Activated T-cell treated with anti-CD3 and anti-CD28 coated beads, Interleukin-2, amount 50 U/mL, for 24 hours (primary cell): ENCODE results near the gene BARX2.

Experiments used
- DNase-seq: peaks from one replicate; pipeline ENCODE4 v3.0.0-alpha.2; 2020
- H3K27ac Mint-ChIP-seq: 2 replicates; pipeline ENCODE4 v1.8.0; 2020; ENCODE audit warnings: mild to moderate bottlenecking, mixed read lengths
- H3K27me3 Mint-ChIP-seq: 2 replicates; pipeline ENCODE4 v1.8.0; 2020; ENCODE audit warnings: mixed read lengths
- H3K36me3 Mint-ChIP-seq: 2 replicates; pipeline ENCODE4 v1.8.0; 2020; ENCODE audit warnings: low read depth, mixed read lengths
- H3K4me1 Mint-ChIP-seq: 2 replicates; pipeline ENCODE4 v1.8.0; 2020; ENCODE audit warnings: low read depth, mixed read lengths
- H3K4me3 Mint-ChIP-seq: 2 replicates; pipeline ENCODE4 v1.8.0; 2020; ENCODE audit warnings: mild to moderate bottlenecking, moderate library complexity, mixed read lengths
- H3K9me3 Mint-ChIP-seq: 2 replicates; pipeline ENCODE4 v1.8.0; 2020; ENCODE audit warnings: mixed read lengths

The BARX2 gene

GRCh38 chr11:129428557-129428956, 52.9 kb downstream of the BARX2 start:
- Mint-ChIP-seq H3K27ac (no peak overlapping the region), H3K4me3 (no peak overlapping the region), H3K36me3 (no peaks in the 10 kb centered on the region), H3K9me3 (peaks cover 5% of the 10 kb centered on the region), H3K27me3 (peaks cover 23% of the 10 kb centered on the region), H3K4me1 (no peaks in the 10 kb centered on the region)
- DNase-seq = no peak

GRCh38 chr11:129434641-129435498, 59.2 kb downstream of the BARX2 start:
- peak overlapping the region; percentile 88 for H3K27ac Mint-ChIP-seq
- peaks cover 5% of the 10 kb centered on the region for H3K9me3 Mint-ChIP-seq
- peaks cover 17% of the 10 kb centered on the region for H3K4me1 Mint-ChIP-seq
- H3K36me3 Mint-ChIP-seq = no peaks in the 10 kb centered on the region
- peak overlapping the region; percentile 17 for H3K4me3 Mint-ChIP-seq
- peaks cover 38% of the 10 kb centered on the region for H3K27me3 Mint-ChIP-seq
- no peak for DNase-seq

- H3K4me3 Mint-ChIP-seq = peak overlapping the region; percentile 17
- no peaks in the 10 kb centered on the region for H3K36me3 Mint-ChIP-seq
- H3K4me1 Mint-ChIP-seq = peaks cover 17% of the 10 kb centered on the region
- no peak for DNase-seq
- peaks cover 36% of the 10 kb centered on the region for H3K27me3 Mint-ChIP-seq
- peak overlapping the region; percentile 88 for H3K27ac Mint-ChIP-seq
- H3K9me3 Mint-ChIP-seq = peaks cover 5% of the 10 kb centered on the region
These were observed 60.0 kb downstream of the BARX2 start for GRCh38 chr11:129435499-129436245.

- Mint-ChIP-seq H3K27me3 (peaks cover 31% of the 10 kb centered on the region), H3K4me3 (no peak overlapping the region), H3K27ac (no peak overlapping the region), H3K9me3 (no peaks in the 10 kb centered on the region), H3K36me3 (no peaks in the 10 kb centered on the region), H3K4me1 (peaks cover 17% of the 10 kb centered on the region)
- DNase-seq = no peak
These were observed 60.9 kb downstream of the BARX2 start for GRCh38 chr11:129436573-129436972.

GRCh38 chr11:129440028-129440713, 64.5 kb downstream of the BARX2 start:
- H3K36me3 Mint-ChIP-seq = no peaks in the 10 kb centered on the region
- peaks cover 22% of the 10 kb centered on the region for H3K27me3 Mint-ChIP-seq
- H3K4me3 Mint-ChIP-seq = no peak overlapping the region
- DNase-seq = no peak
- H3K9me3 Mint-ChIP-seq = no peaks in the 10 kb centered on the region
- peaks cover 20% of the 10 kb centered on the region for H3K4me1 Mint-ChIP-seq
- H3K27ac Mint-ChIP-seq = no peak overlapping the region

- Mint-ChIP-seq H3K27ac (no peak overlapping the region), H3K27me3 (peaks cover 10% of the 10 kb centered on the region), H3K9me3 (no peaks in the 10 kb centered on the region)
These were observed 66.5 kb downstream of the BARX2 start for GRCh38 chr11:129442171-129442570.

GRCh38 chr11:129443276-129443675, 67.6 kb downstream of the BARX2 start:
- peaks cover 7% of the 10 kb centered on the region for H3K27me3 Mint-ChIP-seq
- no peak overlapping the region for H3K4me3 Mint-ChIP-seq
- no peak for DNase-seq

More at GRCh38 chr11:129442171-129442570, 66.5 kb downstream of the BARX2 start:
- H3K4me1 Mint-ChIP-seq = peaks cover 8% of the 10 kb centered on the region
- H3K4me3 Mint-ChIP-seq = no peak overlapping the region
- DNase-seq = no peak
- H3K36me3 Mint-ChIP-seq = no peaks in the 10 kb centered on the region

GRCh38 chr11:129444274-129444673, 68.6 kb downstream of the BARX2 start:
- Mint-ChIP-seq H3K36me3 (no peaks in the 10 kb centered on the region), H3K4me3 (no peak overlapping the region), H3K27ac (no peak overlapping the region), H3K27me3 (peaks cover 5% of the 10 kb centered on the region), H3K4me1 (peaks cover 14% of the 10 kb centered on the region), H3K9me3 (peaks cover 3% of the 10 kb centered on the region)
- DNase-seq = no peak

More at GRCh38 chr11:129443276-129443675, 67.6 kb downstream of the BARX2 start:
- Mint-ChIP-seq H3K9me3 (peaks cover 2% of the 10 kb centered on the region), H3K4me1 (peaks cover 13% of the 10 kb centered on the region), H3K27ac (no peak overlapping the region), H3K36me3 (no peaks in the 10 kb centered on the region)

GRCh38 chr11:129445226-129445625, 69.6 kb downstream of the BARX2 start:
- H3K4me1 Mint-ChIP-seq = peaks cover 14% of the 10 kb centered on the region
- H3K36me3 Mint-ChIP-seq = no peaks in the 10 kb centered on the region
- H3K27me3 Mint-ChIP-seq = peaks cover 5% of the 10 kb centered on the region
- DNase-seq = no peak
- H3K4me3 Mint-ChIP-seq = no peak overlapping the region
- H3K9me3 Mint-ChIP-seq = peaks cover 3% of the 10 kb centered on the region
- no peak overlapping the region for H3K27ac Mint-ChIP-seq

GRCh38 chr11:129446572-129446971, 70.9 kb downstream of the BARX2 start:
- H3K4me1 Mint-ChIP-seq = peaks cover 14% of the 10 kb centered on the region
- DNase-seq = no peak
- H3K9me3 Mint-ChIP-seq = peaks cover 3% of the 10 kb centered on the region
- H3K27me3 Mint-ChIP-seq = peaks cover 2% of the 10 kb centered on the region
- no peaks in the 10 kb centered on the region for H3K36me3 Mint-ChIP-seq
- H3K4me3 Mint-ChIP-seq = no peak overlapping the region
- H3K27ac Mint-ChIP-seq = no peak overlapping the region

- H3K9me3 Mint-ChIP-seq = peaks cover 3% of the 10 kb centered on the region
- H3K4me3 Mint-ChIP-seq = no peak overlapping the region
- H3K36me3 Mint-ChIP-seq = no peaks in the 10 kb centered on the region
- peaks cover 12% of the 10 kb centered on the region for H3K4me1 Mint-ChIP-seq
- no peak for DNase-seq
- peaks cover 2% of the 10 kb centered on the region for H3K27me3 Mint-ChIP-seq
- H3K27ac Mint-ChIP-seq = peak overlapping the region; percentile 13
These were observed 72.1 kb downstream of the BARX2 start for GRCh38 chr11:129447654-129448239.

GRCh38 chr11:129451524-129451923, 75.9 kb downstream of the BARX2 start:
- no peak for DNase-seq
- no peak overlapping the region for H3K4me3 Mint-ChIP-seq
- peaks cover 8% of the 10 kb centered on the region for H3K27me3 Mint-ChIP-seq
- peaks cover 6% of the 10 kb centered on the region for H3K4me1 Mint-ChIP-seq
- H3K27ac Mint-ChIP-seq = no peak overlapping the region
- H3K9me3 Mint-ChIP-seq = peaks cover 3% of the 10 kb centered on the region
- H3K36me3 Mint-ChIP-seq = no peaks in the 10 kb centered on the region

GRCh38 chr11:129453293-129453721, 77.7 kb downstream of the BARX2 start:
- no peak for DNase-seq
- Mint-ChIP-seq H3K4me3 (no peak overlapping the region), H3K9me3 (peaks cover under 1% of the 10 kb centered on the region), H3K27me3 (peaks cover 16% of the 10 kb centered on the region), H3K27ac (no peak overlapping the region), H3K36me3 (no peaks in the 10 kb centered on the region), H3K4me1 (peaks cover under 1% of the 10 kb centered on the region)

GRCh38 chr11:129455101-129455500, 79.5 kb downstream of the BARX2 start:
- no peak for DNase-seq
- Mint-ChIP-seq H3K36me3 (no peaks in the 10 kb centered on the region), H3K4me3 (no peak overlapping the region), H3K27ac (no peak overlapping the region), H3K9me3 (no peaks in the 10 kb centered on the region), H3K27me3 (peaks cover 14% of the 10 kb centered on the region), H3K4me1 (no peaks in the 10 kb centered on the region)
